BJ (cell line): ENCODE measurements around the gene HSD17B1. TPM values are rescaled to one million over a fixed set of nuclear protein-coding genes. Genes with fewer than 3 reads are reported as not detected.

ENCODE experiments used
- CTCF ChIA-PET: fragments of 350-600 bp; formaldehyde crosslinking; extraction: SDS; loops from one replicate; lab custom pipeline; 2021; ENCODE audit warnings: antibody characterized with exemption, inconsistent platforms; lab: Yijun Ruan, JAX
- POLR2A ChIA-PET: fragments of 300-600 bp; sonication (Branson Sonifier 250); formaldehyde crosslinking; extraction: SDS; loops from one replicate; lab custom pipeline; 2021; ENCODE audit warnings: antibody characterized with exemption; lab: Charles Lee
- DNase-seq: peaks from one replicate; pipeline ENCODE4 v3.0.0-alpha.2; 2011; ENCODE audit warnings: low read depth
- H3K27me3 ChIP-seq: 2 replicates; pipeline ENCODE4 v1.6.0; 2011; ENCODE audit warnings: low read length; ENCODE audit not compliant: control insufficient read depth, insufficient read depth
- H3K36me3 ChIP-seq: 2 replicates; pipeline ENCODE4 v1.5.1; 2011; ENCODE audit warnings: low read length; ENCODE audit not compliant: control insufficient read depth, insufficient read depth
- H3K4me3 ChIP-seq: 2 replicates; pipeline ENCODE4 v1.5.1; 2011; ENCODE audit warnings: low read depth, mild to moderate bottlenecking, control low read depth, low read length
- polyA plus RNA-seq: library from polyadenylated mRNA; depleted of rRNA; stranded (reverse); fragments of >200 nt; gene quantifications from 2 replicates; pipeline ENCODE4 v1.2.3, GENCODE V29; 2011
- TF ChIP-seq, protein P1 (sequence below): IDR thresholded peaks from 2 replicates; pipeline ENCODE4 v1.5.1; 2011; ENCODE audit warnings: low read depth, mild to moderate bottlenecking, control low read depth, inconsistent platforms, low read length, moderate library complexity; ENCODE audit not compliant: insufficient read depth

HSD17B1 gene
- polyA plus RNA-seq, 1 experiment = 0.49 TPM

DNA sequence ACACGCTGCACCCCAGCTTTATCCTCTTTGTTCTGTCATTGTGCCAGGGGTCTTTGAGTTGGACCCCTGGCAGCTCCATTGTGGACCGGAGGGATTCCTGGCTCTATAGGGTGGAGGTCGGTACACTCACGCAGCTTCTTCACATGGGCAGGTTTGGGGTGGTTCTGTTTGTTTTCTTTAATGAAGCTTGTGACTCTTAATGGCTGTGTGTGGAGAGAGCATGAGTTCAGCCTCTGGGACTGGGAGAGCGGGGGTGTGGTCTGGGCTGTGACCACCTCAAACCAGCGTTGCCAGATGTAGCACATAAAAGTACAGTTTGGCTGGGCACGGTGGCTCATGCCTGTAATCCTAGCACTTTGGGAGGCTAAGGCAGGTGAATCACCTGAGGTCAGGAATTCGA is 37.9 kb upstream of the HSD17B1 start:
- TF ChIP-seq, protein P1, sequence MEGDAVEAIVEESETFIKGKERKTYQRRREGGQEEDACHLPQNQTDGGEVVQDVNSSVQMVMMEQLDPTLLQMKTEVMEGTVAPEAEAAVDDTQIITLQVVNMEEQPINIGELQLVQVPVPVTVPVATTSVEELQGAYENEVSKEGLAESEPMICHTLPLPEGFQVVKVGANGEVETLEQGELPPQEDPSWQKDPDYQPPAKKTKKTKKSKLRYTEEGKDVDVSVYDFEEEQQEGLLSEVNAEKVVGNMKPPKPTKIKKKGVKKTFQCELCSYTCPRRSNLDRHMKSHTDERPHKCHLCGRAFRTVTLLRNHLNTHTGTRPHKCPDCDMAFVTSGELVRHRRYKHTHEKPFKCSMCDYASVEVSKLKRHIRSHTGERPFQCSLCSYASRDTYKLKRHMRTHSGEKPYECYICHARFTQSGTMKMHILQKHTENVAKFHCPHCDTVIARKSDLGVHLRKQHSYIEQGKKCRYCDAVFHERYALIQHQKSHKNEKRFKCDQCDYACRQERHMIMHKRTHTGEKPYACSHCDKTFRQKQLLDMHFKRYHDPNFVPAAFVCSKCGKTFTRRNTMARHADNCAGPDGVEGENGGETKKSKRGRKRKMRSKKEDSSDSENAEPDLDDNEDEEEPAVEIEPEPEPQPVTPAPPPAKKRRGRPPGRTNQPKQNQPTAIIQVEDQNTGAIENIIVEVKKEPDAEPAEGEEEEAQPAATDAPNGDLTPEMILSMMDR = no peak
- Histone ChIP-seq H3K27me3 (no peaks in the 10 kb centered on the region), H3K4me3 (no peak overlapping the region), H3K36me3 (peaks cover 8% of the 10 kb centered on the region)
- ChIA-PET CTCF (interaction anchor here (0.5 to 7.9 kb wide), 9 partner anchors 12 to 446 kb away, joined by 3 to 90 read pairs (median 4); no protein-coding TSS in a partner anchor), POLR2A (no interaction called here)
- DNase-seq = no peak

DNA sequence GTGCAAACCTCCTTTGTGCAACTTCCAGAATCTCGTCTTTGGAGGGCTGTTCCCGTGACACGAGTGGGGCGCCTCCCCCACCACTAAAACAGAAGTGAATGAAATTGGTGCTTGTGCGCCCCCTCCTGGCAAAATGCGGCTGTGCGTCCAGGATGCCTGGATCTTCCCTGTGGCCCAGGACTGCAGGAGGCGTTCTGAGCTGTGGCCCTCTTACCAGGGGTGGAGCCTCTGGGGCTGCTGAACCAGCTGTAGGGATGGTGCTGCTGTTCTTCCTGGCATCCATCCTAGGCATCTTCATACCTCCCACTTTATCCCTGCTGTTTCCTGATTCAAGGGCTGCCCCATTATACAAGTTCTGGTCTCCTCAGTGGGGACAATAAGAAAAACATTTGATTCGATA is 35.2 kb upstream of the HSD17B1 start:
- H3K4me3 ChIP-seq = no peak overlapping the region
- DNase-seq = peak; percentile 57
- TF ChIP-seq, protein P1 = peak; percentile 96
- no peaks in the 10 kb centered on the region for H3K27me3 ChIP-seq
- ChIA-PET POLR2A (interaction anchor here (0.5 to 3.4 kb wide), 6 partner anchors 35 to 306 kb away, joined by 3 to 31 read pairs (median 4); partner anchors contain the start of genes BECN1, CAVIN1 and STAT3), CTCF (interaction anchor here (0.6 to 7.9 kb wide), 31 partner anchors 8 to 406 kb away, joined by 3 to 90 read pairs (median 5); partner anchors contain the start of genes CAVIN1 and STAT5A)
- peaks cover 8% of the 10 kb centered on the region for H3K36me3 ChIP-seq

DNA sequence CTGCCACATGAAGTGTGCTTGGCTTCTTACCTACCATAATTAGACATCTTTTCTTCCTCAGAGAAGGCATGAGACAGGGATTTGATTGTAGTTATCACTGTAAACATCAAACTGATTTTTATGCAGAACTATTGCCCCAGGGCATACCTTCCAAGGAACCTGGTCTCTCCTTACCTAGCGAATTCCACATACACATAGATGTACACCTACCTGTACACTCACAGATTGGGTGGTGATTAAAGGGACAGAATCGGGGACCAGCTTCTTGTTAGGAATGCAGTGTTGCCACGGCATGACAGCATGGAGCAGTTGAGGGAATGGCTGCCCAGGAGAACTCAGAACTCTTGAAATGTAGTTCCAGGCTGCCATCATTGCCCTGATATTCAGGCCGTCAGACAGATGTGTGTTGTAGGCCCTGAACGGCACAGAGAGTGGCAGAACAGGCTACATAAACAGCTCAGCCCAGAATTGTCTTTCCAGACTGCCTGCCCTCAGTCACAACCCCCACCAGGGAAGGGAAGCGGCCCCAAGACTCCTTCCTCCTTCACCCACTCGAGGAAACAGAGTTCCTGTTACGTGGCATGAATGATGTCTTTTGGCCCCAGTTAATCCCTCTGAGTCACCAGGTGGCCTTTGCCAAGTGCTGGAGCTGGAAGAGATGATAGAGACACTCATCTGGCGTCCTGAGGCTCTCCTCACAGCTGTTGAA is 34.5 kb upstream of the HSD17B1 start:
- DNase-seq = peak; percentile 86
- TF ChIP-seq, protein P1 = no peak
- no peaks in the 10 kb centered on the region for H3K27me3 ChIP-seq
- ChIA-PET CTCF (interaction anchor here (0.6 to 7.9 kb wide), 37 partner anchors 9 to 407 kb away, joined by 3 to 90 read pairs (median 4); partner anchors contain the start of genes CAVIN1, PSMC3IP, STAT3 and STAT5A), POLR2A (interaction anchor here (0.6 to 3.4 kb wide), 7 partner anchors 9 to 306 kb away, joined by 3 to 31 read pairs (median 3); partner anchors contain the start of genes BECN1, CAVIN1, PLEKHH3 and STAT3)
- H3K4me3 ChIP-seq = no peak overlapping the region
- peaks cover 10% of the 10 kb centered on the region for H3K36me3 ChIP-seq

DNA sequence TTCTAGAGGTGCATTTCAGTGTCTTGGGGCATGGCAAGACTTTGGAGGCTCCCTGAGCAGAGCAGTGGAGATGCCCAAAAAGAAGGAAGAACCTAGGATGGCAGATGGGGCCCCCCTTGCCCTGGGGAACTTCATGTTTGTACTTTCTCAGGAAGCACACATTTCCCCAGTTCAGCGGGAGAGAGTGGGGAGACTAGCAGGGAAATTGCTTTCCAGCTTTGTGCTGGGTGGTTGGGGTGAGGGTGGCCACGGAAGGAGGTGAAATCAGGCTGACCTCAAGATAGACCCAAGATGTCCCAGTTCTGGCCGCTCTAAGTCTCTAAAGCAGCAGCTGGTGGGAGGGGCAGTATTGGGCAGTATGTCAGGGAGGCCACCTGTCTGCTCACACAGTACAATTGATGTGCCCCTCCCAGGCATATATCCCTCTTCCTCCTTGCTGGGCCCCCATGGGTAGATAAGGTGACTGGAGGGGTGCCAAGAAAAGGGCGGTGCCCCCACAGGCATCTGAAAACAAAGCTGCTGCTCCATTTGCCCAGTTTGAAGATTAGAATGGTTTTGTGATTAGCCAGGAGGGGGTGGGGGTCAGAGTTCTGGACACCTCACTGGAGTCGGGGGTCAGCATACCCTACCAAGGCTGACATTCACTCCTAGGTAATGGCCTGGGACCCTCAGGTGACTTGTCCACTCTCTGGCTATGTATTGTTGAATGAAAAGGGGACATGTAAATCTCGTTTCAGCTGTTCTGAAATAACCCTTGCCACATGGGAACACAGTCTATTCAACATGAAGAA is 33.8 kb upstream of the HSD17B1 start:
- ChIA-PET POLR2A (interaction anchor here (0.6 to 3.4 kb wide), 8 partner anchors 8 to 158 kb away, joined by 3 to 31 read pairs (median 4); partner anchors contain the start of genes CAVIN1 and PLEKHH3), CTCF (interaction anchor here (0.6 to 7.9 kb wide), 18 partner anchors 8 to 393 kb away, joined by 3 to 90 read pairs (median 4); partner anchors contain the start of genes CAVIN1, PSMC3IP, STAT3 and STAT5A)
- Histone ChIP-seq H3K36me3 (peaks cover 8% of the 10 kb centered on the region), H3K27me3 (no peaks in the 10 kb centered on the region), H3K4me3 (no peak overlapping the region)
- no peak for DNase-seq
- TF ChIP-seq, protein P1 = no peak
